Hepatocyte (in vitro differentiated cells): ENCODE measurements around the gene RAB11FIP3. TPM values are rescaled to one million over a fixed set of nuclear protein-coding genes. Genes with fewer than 3 reads are reported as not detected.

Experiments used
- DNase-seq: peaks from one replicate; pipeline ENCODE4 v3.0.0-alpha.2; 2016; ENCODE audit warnings: low spot score
- H2AFZ ChIP-seq: fragments of 200-600 bp; sonication (generic); 2 replicates; pipeline ENCODE4 v1.6.0; 2016; ENCODE audit warnings: antibody characterized with exemption, mild to moderate bottlenecking
- H3K27ac ChIP-seq: fragments of 200-600 bp; sonication (generic); 2 replicates; pipeline ENCODE4 v1.5.1; 2016; ENCODE audit warnings: mild to moderate bottlenecking
- H3K27me3 ChIP-seq: fragments of 200-600 bp; sonication (generic); 2 replicates; pipeline ENCODE4 v1.6.1; 2016
- H3K36me3 ChIP-seq: fragments of 200-600 bp; sonication (generic); replicated peaks from 2 replicates; pipeline ENCODE4 v1.5.1; 2016; ENCODE audit warnings: low read depth; ENCODE audit not compliant: insufficient read depth
- H3K4me1 ChIP-seq: fragments of 200-600 bp; sonication (generic); 2 replicates; pipeline ENCODE4 v1.5.1; 2016; ENCODE audit warnings: mild to moderate bottlenecking, moderate library complexity; ENCODE audit not compliant: insufficient read depth
- H3K4me2 ChIP-seq: fragments of 200-600 bp; sonication (generic); 2 replicates; pipeline ENCODE4 v1.6.0; 2016
- H3K4me3 ChIP-seq: fragments of 200-600 bp; sonication (generic); 2 replicates; pipeline ENCODE4 v1.5.1; 2016; ENCODE audit warnings: mild to moderate bottlenecking
- H3K79me2 ChIP-seq: fragments of 200-600 bp; sonication (generic); 2 replicates; pipeline ENCODE4 v1.6.0; 2017; ENCODE audit warnings: mild to moderate bottlenecking
- H3K9me2 ChIP-seq: fragments of 200-600 bp; sonication (generic); replicated peaks from 2 replicates; pipeline ENCODE4 v1.6.0; 2017; ENCODE audit warnings: mild to moderate bottlenecking; ENCODE audit not compliant: insufficient read depth
- H3K9me3 ChIP-seq: fragments of 200-600 bp; sonication (generic); 2 replicates; pipeline ENCODE4 v1.5.1; 2016; ENCODE audit warnings: low read depth, mild to moderate bottlenecking
- H4K20me1 ChIP-seq: fragments of 200-600 bp; sonication (generic); 2 replicates; pipeline ENCODE4 v1.6.0; 2016; ENCODE audit warnings: mild to moderate bottlenecking; ENCODE audit not compliant: insufficient read depth, poor library complexity, severe bottlenecking
- EZH2 ChIP-seq: fragments of 200-600 bp; sonication (generic); IDR thresholded peaks from 2 replicates; pipeline ENCODE4 v1.6.1; 2016; ENCODE audit warnings: antibody characterized with exemption, mild to moderate bottlenecking, borderline replicate concordance
- EZH2phosphoT487 ChIP-seq: fragments of 200-600 bp; sonication (generic); IDR thresholded peaks from one replicate; pipeline ENCODE4 v1.6.1; 2018; ENCODE audit warnings: antibody characterized with exemption, mild to moderate bottlenecking, low read depth, moderate library complexity; ENCODE audit not compliant: unreplicated experiment, severe bottlenecking
- WGBS: methylation state at CpG from one replicate; pipeline ENCODE4 v1.1.6; 2016; ENCODE audit warnings: low lambda C conversion rate; ENCODE audit errors: missing lambda C conversion rate; 5-methylcytosine and 5-hydroxymethylcytosine counted together
- polyA plus RNA-seq: library from polyadenylated mRNA; unstranded; fragments of >200 nt; fragmentation: Nextera tagmentation; extraction: Ambion mirVana; gene quantifications from 2 replicates; pipeline ENCODE4 v1.2.1, GENCODE V29; 2016
- total RNA-seq: library from RNA; depleted of rRNA; stranded (reverse); fragments of >200 nt; gene quantifications from 2 replicates; pipeline ENCODE4 v1.2.3, GENCODE V29; 2014
- TF ChIP-seq, protein P1 (sequence below): fragments of 200-600 bp; sonication (generic); IDR thresholded peaks from 2 replicates; pipeline ENCODE4 v1.5.1; 2016; ENCODE audit warnings: antibody characterized with exemption, mild to moderate bottlenecking; ENCODE audit not compliant: poor library complexity

The RAB11FIP3 gene
- total and polyA plus RNA-seq, 2 experiments from 2014 or later, result 47.3 to 72.8 TPM

DNA sequence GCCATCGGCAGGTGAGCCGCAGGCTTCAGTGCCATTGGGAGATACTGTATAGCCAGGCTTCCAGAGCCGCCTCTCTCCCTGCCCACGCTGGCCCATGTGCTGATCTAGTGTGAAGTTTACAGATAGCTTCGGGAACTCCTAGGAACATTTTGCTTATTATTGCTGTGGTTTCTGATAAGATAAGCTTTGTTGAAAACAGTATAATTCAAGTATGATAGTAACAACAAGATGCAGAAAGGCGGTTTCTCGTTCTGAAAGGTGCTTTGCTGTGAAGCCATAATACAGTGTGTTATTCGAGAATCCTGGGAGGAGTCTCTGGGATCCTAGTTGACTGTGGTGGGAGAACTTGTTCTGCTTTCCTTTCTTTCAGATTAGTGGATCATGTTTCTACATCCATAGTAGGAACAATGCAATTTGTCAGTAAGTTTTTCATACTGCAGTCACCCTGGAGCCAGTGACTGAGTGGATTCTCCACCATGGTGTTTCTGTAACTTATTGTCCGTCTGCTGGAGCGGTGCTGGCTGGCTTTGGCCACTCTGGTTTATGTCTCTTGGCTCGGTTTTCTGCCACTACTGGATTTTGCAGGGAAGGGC, 31.5 kb downstream of the RAB11FIP3 start:
- DNase-seq, result peak; percentile 53
- H3K27ac ChIP-seq, result peak overlapping the region; percentile 88
- no peak for TF ChIP-seq EZH2phosphoT487
- no peak for TF ChIP-seq EZH2
- TF ChIP-seq, protein P1, sequence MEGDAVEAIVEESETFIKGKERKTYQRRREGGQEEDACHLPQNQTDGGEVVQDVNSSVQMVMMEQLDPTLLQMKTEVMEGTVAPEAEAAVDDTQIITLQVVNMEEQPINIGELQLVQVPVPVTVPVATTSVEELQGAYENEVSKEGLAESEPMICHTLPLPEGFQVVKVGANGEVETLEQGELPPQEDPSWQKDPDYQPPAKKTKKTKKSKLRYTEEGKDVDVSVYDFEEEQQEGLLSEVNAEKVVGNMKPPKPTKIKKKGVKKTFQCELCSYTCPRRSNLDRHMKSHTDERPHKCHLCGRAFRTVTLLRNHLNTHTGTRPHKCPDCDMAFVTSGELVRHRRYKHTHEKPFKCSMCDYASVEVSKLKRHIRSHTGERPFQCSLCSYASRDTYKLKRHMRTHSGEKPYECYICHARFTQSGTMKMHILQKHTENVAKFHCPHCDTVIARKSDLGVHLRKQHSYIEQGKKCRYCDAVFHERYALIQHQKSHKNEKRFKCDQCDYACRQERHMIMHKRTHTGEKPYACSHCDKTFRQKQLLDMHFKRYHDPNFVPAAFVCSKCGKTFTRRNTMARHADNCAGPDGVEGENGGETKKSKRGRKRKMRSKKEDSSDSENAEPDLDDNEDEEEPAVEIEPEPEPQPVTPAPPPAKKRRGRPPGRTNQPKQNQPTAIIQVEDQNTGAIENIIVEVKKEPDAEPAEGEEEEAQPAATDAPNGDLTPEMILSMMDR, result no peak

DNA sequence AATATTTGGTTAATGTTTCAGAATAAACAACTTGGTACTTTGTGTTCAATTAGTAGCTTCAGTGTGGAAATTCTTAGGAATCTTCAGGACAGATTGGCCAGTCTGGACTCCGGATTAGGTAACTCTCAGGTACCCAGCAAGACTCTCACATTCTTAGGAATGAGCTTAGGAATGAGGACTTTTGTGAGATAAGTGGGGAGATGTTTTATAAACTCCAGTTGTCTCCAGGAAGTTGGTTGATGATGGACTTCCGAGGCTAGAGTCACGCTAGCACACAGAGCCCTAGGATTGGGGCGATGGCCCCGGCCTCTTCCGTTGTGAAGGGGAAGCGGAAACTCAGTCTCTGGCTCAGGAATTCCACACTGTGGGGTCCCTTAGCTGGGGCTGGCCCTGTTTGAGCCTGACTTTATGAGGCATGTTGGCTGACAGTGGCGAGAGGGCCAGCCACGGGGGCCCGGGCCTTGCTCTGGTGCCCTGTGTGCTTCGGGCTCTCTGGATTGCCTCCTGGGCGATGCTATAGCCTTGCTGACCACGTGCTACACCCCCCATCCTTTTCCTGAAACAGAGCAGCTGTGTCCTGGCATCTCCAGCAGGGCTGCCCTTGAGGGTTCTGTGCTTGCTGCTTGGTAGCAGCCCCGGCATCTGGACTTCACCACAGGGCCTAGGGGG, 32.4 kb downstream of the RAB11FIP3 start:
- peak overlapping the region; percentile 59 for H3K4me2 ChIP-seq
- 81% methylated on average over 14 of the region's 14 CpGs for WGBS
- H3K27me3 ChIP-seq, result no peaks in the 10 kb centered on the region
- no peak overlapping the region for H3K4me3 ChIP-seq
- DNase-seq, result peak; percentile 46
- no peaks in the 10 kb centered on the region for H3K9me3 ChIP-seq
- TF ChIP-seq EZH2phosphoT487, result no peak
- TF ChIP-seq, protein P1, result no peak
- no peak for TF ChIP-seq EZH2
- H3K79me2 ChIP-seq, result peaks cover 70% of the 10 kb centered on the region
- peaks cover 4% of the 10 kb centered on the region for H4K20me1 ChIP-seq
- H3K4me1 ChIP-seq, result peaks cover 20% of the 10 kb centered on the region
- no peaks in the 10 kb centered on the region for H3K36me3 ChIP-seq
- H2AFZ ChIP-seq, result no peak overlapping the region
- no peaks in the 10 kb centered on the region for H3K9me2 ChIP-seq
- peak overlapping the region; percentile 88 for H3K27ac ChIP-seq

More for the DNA sequence above, 31.5 kb downstream of the RAB11FIP3 start:
- 34% methylated on average over 11 of the region's 11 CpGs for WGBS
- Histone ChIP-seq H3K4me3 (no peak overlapping the region), H3K4me1 (peaks cover 20% of the 10 kb centered on the region), H3K79me2 (peaks cover 68% of the 10 kb centered on the region), H4K20me1 (peaks cover 4% of the 10 kb centered on the region), H3K9me2 (no peaks in the 10 kb centered on the region), H3K4me2 (peak overlapping the region; percentile 59), H2AFZ (no peak overlapping the region), H3K27me3 (no peaks in the 10 kb centered on the region), H3K36me3 (no peaks in the 10 kb centered on the region), H3K9me3 (no peaks in the 10 kb centered on the region)

DNA sequence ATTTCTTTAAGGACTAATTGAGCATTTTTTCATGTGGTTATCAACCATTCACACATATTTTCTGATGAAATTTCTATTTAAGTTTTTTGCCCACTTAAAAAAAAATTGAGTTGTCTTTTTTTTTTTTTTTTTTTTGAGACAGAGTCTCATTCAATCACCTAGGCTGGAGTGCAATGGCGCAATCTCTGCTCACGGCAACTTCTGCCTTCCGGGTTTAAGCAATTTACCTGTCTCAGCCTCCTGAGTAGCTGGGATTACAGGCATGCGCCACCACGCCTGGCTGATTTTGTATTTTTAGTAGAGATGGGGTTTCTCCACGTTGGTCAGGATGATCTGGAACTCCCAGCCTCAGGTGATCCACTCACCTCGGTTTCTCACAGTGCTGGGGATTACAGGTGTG, 34.3 kb downstream of the RAB11FIP3 start:
- WGBS, result 88% methylated on average over 7 of the region's 7 CpGs
- H3K36me3 ChIP-seq, result no peaks in the 10 kb centered on the region

DNA sequence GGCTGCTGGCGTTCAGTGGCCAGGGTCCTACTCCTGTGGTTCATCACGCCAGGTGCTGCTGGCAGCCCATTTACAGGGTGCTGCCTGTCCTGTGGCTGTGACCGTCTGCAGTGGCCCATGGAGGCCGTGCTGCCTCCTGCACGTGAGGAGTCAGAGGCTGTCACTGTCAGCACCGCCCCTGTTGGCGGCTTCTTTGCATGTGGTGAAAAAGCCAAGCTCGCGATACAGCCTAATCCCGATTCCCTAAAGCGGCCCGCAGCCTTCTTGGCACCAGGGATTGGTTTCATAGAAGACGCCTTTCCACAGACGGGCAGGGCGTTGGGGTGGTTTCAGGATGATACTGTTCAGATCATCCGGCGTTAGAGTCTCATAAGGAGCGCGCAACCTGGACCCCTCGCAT, 35.3 kb downstream of the RAB11FIP3 start:
- H3K9me2 ChIP-seq, result no peaks in the 10 kb centered on the region
- no peaks in the 10 kb centered on the region for H3K9me3 ChIP-seq
- TF ChIP-seq, protein P1, result no peak
- TF ChIP-seq EZH2phosphoT487, result no peak
- no peak for TF ChIP-seq EZH2
- H3K4me1 ChIP-seq, result peaks cover 20% of the 10 kb centered on the region
- no peaks in the 10 kb centered on the region for H3K36me3 ChIP-seq
- H3K79me2 ChIP-seq, result peaks cover 68% of the 10 kb centered on the region
- DNase-seq, result no peak
- peaks cover 4% of the 10 kb centered on the region for H4K20me1 ChIP-seq
- H3K4me2 ChIP-seq, result no peak overlapping the region
- H3K27ac ChIP-seq, result no peak overlapping the region
- no peaks in the 10 kb centered on the region for H3K27me3 ChIP-seq
- 89% methylated on average over 20 of the region's 20 CpGs for WGBS
- H3K4me3 ChIP-seq, result no peak overlapping the region
- no peak overlapping the region for H2AFZ ChIP-seq

More for the DNA sequence above, 34.3 kb downstream of the RAB11FIP3 start:
- TF ChIP-seq EZH2phosphoT487, result no peak
- H3K9me3 ChIP-seq, result no peaks in the 10 kb centered on the region
- H2AFZ ChIP-seq, result no peak overlapping the region
- H3K4me3 ChIP-seq, result no peak overlapping the region
- no peaks in the 10 kb centered on the region for H3K27me3 ChIP-seq
- no peak for DNase-seq
- no peak overlapping the region for H3K4me2 ChIP-seq
- H3K79me2 ChIP-seq, result peaks cover 66% of the 10 kb centered on the region
- H3K27ac ChIP-seq, result no peak overlapping the region
- peaks cover 20% of the 10 kb centered on the region for H3K4me1 ChIP-seq
- H3K9me2 ChIP-seq, result no peaks in the 10 kb centered on the region
- H4K20me1 ChIP-seq, result peaks cover 4% of the 10 kb centered on the region
